ENCODE data around the gene MDM1. TPM values are rescaled to one million over a fixed set of nuclear protein-coding genes. Genes with fewer than 3 reads are reported as not detected.
A peak's percentile ranks its signal among the peaks of the same experiment; 100 is the strongest.

The MDM1 gene
- polyA plus RNA-seq, 1 donor (not counting 4 experiments of a cell fraction or from before 2014, with no cell fraction given) = 7.5 TPM

DNA sequence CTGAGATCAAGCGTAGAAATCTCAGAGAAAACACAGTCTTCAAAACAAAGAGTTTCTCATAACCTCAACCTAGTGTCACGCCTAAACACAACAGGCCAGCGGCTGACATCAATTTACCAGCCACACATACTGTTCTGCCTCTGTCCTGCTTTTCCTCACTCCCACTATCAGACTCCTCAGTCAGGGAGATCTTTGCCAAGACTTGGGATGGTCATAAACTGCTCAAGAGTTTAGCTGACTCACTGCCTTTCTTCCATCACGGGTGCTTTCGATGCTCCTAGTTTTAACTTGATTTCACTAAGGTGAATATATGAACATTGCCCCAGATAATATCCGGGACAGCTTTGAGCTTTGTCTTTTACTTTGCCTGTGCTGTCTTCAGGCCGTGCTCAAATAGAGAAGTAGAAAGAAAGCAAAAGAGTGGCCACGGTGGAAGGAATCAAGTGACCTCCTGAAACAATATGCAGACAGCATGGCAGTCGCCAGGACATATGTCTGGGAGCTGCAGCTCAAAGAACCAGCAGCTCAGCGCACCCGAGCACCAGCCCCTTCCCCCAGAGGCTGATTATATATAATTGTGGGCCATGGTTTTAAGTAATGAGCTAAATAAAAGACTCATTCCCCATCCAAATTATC, 12.1 kb downstream of the MDM1 start:
- Histone ChIP-seq H3K9me3 (ENCODE audit: control insufficient read depth, low read depth, low read length) (no peaks in the 10 kb centered on the region), H3K9ac (ENCODE audit: control insufficient read depth, extremely low read depth, insufficient read depth, low read length) (no peak overlapping the region), H3K79me2 (ENCODE audit: control insufficient read depth, insufficient read depth, low read length) (no peaks in the 10 kb centered on the region), H3K27ac (ENCODE audit: control insufficient read depth, insufficient read depth, low read length) (no peak overlapping the region), H3K9me1 (ENCODE audit: control insufficient read depth, extremely low read depth, insufficient read depth, low read length) (no peaks in the 10 kb centered on the region), H2AFZ (ENCODE audit: control insufficient read depth, low read length) (no peak overlapping the region), H4K20me1 (ENCODE audit: control insufficient read depth, extremely low read depth, insufficient read depth, low read length) (no peaks in the 10 kb centered on the region), H3K4me1 (ENCODE audit: control insufficient read depth, extremely low read depth, insufficient read depth, low read length) (no peaks in the 10 kb centered on the region), H3K36me3 (ENCODE audit: control insufficient read depth in 2 of 2, extremely low read depth in 1 of 2, insufficient read depth in 2 of 2, low read length in 2 of 2) (no peaks in the 10 kb centered on the region), H3K4me3 (ENCODE audit: control insufficient read depth in 2 of 3, extremely low read depth in 1 of 3, insufficient read depth in 2 of 3, low read depth in 1 of 3, low read length in 3 of 3) (no peak overlapping the region), H3K4me2 (ENCODE audit: control insufficient read depth, extremely low read depth, insufficient read depth, low read depth, low read length) (no peak overlapping the region), H3K27me3 (ENCODE audit: control insufficient read depth, extremely low read depth, insufficient read depth, low read length) (no peaks in the 10 kb centered on the region)
- DNase-seq (ENCODE audit: low read depth, low spot score) (no peak), FAIRE-seq (no peak)
- dilution Hi-C loops (cut with MboI; ENCODE audit: extremely low pct_ligation_motif_present, low sequenced_read_pairs) = loop anchor here (25.0 kb wide), 1 partner anchor 108 kb away; no protein-coding TSS in a partner anchor
- TF ChIP-seq, protein P1, sequence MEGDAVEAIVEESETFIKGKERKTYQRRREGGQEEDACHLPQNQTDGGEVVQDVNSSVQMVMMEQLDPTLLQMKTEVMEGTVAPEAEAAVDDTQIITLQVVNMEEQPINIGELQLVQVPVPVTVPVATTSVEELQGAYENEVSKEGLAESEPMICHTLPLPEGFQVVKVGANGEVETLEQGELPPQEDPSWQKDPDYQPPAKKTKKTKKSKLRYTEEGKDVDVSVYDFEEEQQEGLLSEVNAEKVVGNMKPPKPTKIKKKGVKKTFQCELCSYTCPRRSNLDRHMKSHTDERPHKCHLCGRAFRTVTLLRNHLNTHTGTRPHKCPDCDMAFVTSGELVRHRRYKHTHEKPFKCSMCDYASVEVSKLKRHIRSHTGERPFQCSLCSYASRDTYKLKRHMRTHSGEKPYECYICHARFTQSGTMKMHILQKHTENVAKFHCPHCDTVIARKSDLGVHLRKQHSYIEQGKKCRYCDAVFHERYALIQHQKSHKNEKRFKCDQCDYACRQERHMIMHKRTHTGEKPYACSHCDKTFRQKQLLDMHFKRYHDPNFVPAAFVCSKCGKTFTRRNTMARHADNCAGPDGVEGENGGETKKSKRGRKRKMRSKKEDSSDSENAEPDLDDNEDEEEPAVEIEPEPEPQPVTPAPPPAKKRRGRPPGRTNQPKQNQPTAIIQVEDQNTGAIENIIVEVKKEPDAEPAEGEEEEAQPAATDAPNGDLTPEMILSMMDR (optimal IDR thresholded peaks at IDR 0.05 in 1 of 3, IDR thresholded peaks at IDR 0.05 in 1 of 3, conservative IDR thresholded peaks at IDR 0.05 in 1 of 3; ENCODE audit: extremely low read depth in 1 of 3, insufficient read depth in 2 of 3, low read length in 3 of 3) = no peak
- no peak for TF ChIP-seq EZH2 (IDR thresholded peaks at IDR 0.05; ENCODE audit: low read length)

DNA sequence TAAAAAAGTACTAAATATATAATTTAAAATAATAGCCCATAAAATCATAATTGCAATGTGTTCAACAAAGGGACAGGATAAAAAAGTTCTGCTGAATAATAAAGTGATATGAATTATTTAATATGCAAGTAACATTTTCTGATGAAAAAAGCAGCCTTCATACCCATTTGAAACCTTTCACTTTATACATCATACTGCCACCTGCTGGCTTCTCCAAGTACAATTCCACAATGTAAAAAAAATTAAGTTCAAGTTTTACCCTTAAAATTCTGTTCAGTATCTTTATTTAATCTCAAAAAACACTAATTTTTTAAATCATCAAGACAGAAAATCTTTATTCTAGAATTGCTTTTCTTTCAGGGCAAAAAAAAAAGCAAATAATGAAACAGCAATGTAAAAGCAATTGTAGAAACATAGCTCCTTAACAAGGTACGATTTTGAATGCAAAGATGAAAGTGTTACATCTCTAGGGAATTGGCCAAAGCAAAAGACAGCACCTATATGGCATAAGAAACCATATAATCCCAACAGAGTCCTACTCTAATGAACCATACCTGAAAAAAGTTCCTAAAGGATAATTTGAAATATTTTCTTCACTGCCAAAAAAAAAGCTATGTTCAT, 15.0 kb downstream of the MDM1 start:
- no peak overlapping the region for H3K4me3 ChIP-seq (ENCODE audit: control insufficient read depth in 2 of 3, extremely low read depth in 1 of 3, insufficient read depth in 2 of 3, low read depth in 1 of 3, low read length in 3 of 3)
- DNase-seq (ENCODE audit: low read depth, low spot score) (no peak), FAIRE-seq (no peak)
- no peaks in the 10 kb centered on the region for H3K79me2 ChIP-seq (ENCODE audit: control insufficient read depth, insufficient read depth, low read length)
- no peaks in the 10 kb centered on the region for H3K9me3 ChIP-seq (ENCODE audit: control insufficient read depth, low read depth, low read length)
- no peak overlapping the region for H3K9ac ChIP-seq (ENCODE audit: control insufficient read depth, extremely low read depth, insufficient read depth, low read length)
- no peak overlapping the region for H2AFZ ChIP-seq (ENCODE audit: control insufficient read depth, low read length)
- H3K4me2 ChIP-seq (ENCODE audit: control insufficient read depth, extremely low read depth, insufficient read depth, low read depth, low read length) = no peak overlapping the region
- TF ChIP-seq, protein P1 (optimal IDR thresholded peaks at IDR 0.05 in 1 of 3, IDR thresholded peaks at IDR 0.05 in 1 of 3, conservative IDR thresholded peaks at IDR 0.05 in 1 of 3; ENCODE audit: extremely low read depth in 1 of 3, insufficient read depth in 2 of 3, low read length in 3 of 3) = peak in 2 of 3 experiments; percentile 24 to 34
- TF ChIP-seq EZH2 (IDR thresholded peaks at IDR 0.05; ENCODE audit: low read length) = no peak
- no peaks in the 10 kb centered on the region for H4K20me1 ChIP-seq (ENCODE audit: control insufficient read depth, extremely low read depth, insufficient read depth, low read length)
- H3K9me1 ChIP-seq (ENCODE audit: control insufficient read depth, extremely low read depth, insufficient read depth, low read length) = no peaks in the 10 kb centered on the region
- no peaks in the 10 kb centered on the region for H3K4me1 ChIP-seq (ENCODE audit: control insufficient read depth, extremely low read depth, insufficient read depth, low read length)
- dilution Hi-C loops (cut with MboI; ENCODE audit: extremely low pct_ligation_motif_present, low sequenced_read_pairs) = loop anchor here (25.0 kb wide), 1 partner anchor 105 kb away; no protein-coding TSS in a partner anchor
- H3K27me3 ChIP-seq (ENCODE audit: control insufficient read depth, extremely low read depth, insufficient read depth, low read length) = no peaks in the 10 kb centered on the region
- peaks cover 0 to 1% of the 10 kb centered on the region in 2 experiments for H3K36me3 ChIP-seq (ENCODE audit: control insufficient read depth in 2 of 2, extremely low read depth in 1 of 2, insufficient read depth in 2 of 2, low read length in 2 of 2)
- no peak overlapping the region for H3K27ac ChIP-seq (ENCODE audit: control insufficient read depth, insufficient read depth, low read length)
